GM21619 (cell line): ENCODE measurements around the gene PEMT.

Experiments used
- ATAC-seq: cut with Tn5 transposase; IDR thresholded peaks from one replicate; pipeline ENCODE4 v1.9.1; 2021; ENCODE audit not compliant: unreplicated experiment

Gene PEMT

GRCh38 chr17:17504341-17505140 lies 87.0 kb downstream of the PEMT start:
- no peak for ATAC-seq

DNA sequence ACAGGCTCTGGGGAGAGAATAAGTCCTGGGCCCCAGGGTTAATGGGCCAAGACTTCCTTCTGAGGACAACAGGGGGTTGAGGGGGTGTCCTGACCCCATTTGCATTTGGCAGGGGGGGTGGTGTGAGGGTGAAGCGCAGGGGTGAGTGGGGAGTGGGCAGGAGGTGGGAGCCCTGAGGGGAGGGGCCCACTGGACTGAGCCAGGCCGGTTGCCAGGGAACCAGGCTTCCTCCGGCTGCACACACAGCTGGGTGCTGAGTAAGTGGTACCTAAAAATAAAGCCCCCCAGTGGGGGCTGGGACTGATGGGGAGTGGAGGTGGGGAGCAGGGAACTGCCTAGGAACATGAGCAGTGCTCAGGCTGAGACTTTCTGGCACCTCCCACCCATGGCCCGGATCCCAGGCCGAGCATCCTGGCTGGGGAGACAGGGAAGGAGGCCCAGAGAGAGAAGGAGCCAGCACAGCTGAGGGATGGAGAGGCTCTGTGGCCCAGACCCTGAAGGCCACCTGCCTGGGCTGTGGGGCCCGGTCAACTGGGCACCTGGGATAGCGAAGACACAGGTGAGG lies 87.9 kb downstream of the PEMT start:
- ATAC-seq: no peak

GRCh38 chr17:17502741-17503565 lies 88.6 kb downstream of the PEMT start:
- no peak for ATAC-seq

DNA sequence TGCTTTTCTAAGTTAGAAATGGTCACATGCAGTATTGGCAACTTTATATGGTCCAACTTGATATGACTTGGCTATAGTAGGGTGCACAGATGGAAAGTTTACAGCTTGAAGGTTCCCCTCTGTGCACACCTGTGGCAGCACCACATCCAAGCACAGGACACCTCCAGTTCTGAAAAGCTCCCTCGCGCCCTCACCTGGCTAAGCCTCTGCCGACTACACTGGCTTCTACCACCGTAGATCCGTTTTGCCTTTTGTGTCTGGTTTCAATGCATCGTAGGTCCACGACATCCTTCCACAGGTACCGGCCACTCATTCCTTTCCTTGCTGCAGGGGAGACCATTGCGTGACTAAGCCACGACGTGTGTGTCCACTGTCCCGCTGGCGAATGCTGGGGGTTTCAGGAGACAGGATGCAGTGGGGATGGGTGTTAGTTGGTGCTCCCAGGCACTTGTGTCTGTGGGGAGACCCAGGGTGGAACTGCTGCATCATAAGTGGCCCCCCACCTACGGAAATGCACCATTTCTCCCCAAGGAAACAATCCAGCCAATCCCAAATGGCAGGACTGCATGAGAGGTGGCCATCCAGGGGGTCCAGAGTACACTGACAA lies 90.4 kb downstream of the PEMT start:
- no peak for ATAC-seq

- ATAC-seq: no peak
These were observed 91.9 kb downstream of the PEMT start for GRCh38 chr17:17499402-17500145.

GRCh38 chr17:17498606-17499301 lies 92.8 kb downstream of the PEMT start:
- no peak for ATAC-seq

- no peak for ATAC-seq
These were observed 93.5 kb downstream of the PEMT start for GRCh38 chr17:17497845-17498520.

- no peak for ATAC-seq
These were observed 94.3 kb downstream of the PEMT start for GRCh38 chr17:17497065-17497844.

- peak; percentile 66 for ATAC-seq
These were observed 95.1 kb downstream of the PEMT start, which contains the start of gene RASD1 for GRCh38 chr17:17496189-17497064. Gene RASD1 (minus strand): TSS chr17:17496395. CDS start chr17:17496181, 214 bp downstream.

DNA sequence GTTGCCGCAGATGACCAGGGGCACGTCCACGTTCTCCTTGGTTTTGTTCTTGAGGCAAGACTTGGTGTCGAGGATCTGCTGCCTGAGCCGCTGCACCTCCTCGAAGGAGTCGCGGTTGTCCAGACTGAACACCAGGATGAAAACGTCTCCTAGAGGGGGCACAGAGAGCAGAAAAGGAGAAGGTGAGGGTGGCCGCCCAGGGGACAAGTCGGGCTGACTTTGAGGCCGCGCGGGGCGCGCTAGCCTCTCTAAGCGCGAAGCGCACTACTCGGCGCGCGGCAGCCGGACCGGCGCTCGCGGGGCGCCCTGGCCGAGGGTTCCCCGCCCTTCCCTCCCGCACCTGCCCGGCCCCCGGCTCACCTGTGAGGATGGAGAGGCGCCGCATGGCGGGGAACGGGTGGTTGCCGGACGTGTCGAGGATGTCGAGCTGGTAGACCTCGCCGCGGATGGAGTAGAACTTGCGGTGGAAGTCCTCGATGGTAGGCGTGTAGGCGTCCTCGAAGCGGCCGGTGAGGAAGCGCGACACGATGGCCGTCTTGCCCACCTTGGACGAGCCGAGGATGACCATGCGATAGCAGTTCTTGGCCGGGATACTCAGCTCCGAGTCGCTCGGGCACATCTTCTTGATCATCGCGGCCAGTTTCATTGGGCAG lies 95.8 kb downstream of the PEMT start:
- no peak for ATAC-seq

- no peak for ATAC-seq
These were observed 96.5 kb downstream of the PEMT start for GRCh38 chr17:17494870-17495535.

DNA sequence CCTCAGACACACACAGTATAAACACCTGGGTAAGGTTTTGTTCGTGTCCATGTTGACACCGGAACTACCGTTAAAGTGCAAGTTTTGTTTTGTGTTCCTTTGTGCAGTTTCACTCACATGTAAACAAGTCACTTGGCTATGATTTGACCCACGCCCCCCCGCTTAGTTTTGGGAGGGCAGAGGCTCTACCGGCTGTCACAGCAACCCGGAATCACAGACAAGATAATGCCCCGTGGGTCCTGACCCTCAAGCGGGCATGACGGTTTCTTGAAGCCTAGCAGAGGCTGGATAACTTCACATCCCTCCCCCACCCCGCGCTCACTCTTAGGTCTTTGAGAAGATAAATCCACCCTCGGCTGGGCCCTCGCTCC lies 97.0 kb downstream of the PEMT start:
- no peak for ATAC-seq

DNA sequence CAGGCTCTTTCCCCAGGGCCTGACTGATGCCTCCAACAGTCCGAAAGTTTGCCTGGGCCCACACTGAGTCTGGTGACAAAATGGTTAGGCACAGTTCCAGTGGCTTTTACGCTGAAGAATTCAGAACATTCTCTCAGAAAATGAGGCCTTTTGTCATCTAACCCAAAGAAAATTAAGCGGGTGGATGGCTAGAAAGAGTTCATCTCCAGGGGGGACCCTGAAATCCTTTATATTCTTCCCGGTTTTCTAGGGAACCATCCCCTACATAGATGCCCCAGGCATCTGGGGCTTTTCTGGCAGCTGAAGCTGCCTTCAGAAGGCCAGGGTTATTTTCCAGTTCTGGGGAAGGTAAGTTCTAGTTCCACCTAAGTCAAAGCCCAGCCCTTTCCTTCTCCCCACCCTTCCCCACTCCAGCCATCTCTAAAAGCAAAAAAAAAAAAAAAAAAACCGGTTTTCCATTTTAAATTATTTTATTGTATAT lies 97.5 kb downstream of the PEMT start:
- no peak for ATAC-seq

DNA sequence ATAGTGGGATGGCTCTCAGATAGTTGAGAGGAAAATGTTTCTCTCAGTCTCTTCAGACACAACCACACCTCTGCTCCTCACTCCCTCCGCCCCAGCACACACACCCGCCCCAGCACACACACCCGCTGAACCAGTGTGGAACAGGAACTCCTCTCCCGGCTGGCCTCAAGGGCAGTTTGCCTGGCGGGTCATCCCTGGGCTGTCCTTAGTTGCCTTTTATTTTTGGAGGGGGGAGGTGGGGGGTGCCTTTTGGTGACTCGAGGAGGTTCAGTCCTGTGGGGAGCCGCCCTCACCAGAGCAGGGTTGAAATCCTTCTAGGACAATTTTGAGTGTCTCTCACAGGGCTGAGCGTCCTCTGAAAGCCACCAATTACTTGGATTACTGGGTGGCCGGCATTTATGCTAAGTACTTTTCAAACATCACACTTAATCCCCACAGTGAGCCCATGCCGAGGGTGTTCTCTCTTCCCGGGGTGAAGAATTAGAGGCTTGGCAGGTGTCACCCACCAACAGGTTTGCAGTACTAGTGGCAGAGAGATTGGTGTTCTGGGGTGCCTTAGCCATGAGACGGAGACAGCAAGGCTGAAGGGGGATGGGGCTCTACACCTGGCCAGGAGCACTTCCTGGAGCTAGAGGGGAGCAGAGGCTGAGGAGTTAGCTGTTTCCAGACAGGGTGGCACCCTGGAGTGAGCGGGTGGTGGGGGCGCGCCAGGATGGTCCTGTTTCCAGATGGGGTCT lies 98.1 kb downstream of the PEMT start:
- no peak for ATAC-seq

DNA sequence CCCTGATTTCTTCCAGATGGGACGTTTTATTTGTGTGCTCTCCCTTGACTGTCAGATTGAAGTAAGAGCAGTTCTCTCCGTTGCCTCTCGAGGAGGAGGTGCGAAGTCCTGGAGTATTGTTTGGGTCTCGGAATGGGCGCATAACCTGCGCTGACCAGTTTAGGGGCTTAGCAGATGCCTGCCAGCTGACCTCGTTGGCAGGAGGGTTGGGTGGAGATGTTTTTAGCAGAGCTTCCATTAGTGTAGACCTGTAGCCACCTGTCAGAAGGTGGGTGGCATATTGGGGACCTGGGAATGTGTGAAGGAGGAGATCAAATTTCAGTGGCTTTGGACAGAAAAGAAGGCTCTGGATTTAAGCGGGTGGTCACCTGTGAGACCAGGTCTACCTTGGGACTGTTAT lies 98.9 kb downstream of the PEMT start:
- ATAC-seq: no peak

GRCh38 chr17:17492085-17492484 lies 99.4 kb downstream of the PEMT start:
- no peak for ATAC-seq
